GM12878 (cell line): ENCODE data around the gene SLC25A29. TPM values are rescaled to one million over a fixed set of nuclear protein-coding genes. Genes with fewer than 3 reads are reported as not detected.

Source experiments
- ATAC-seq: fragments of 200-7000 bp; cut with Tn5 transposase; 3 replicates; pipeline ENCODE4 v1.9.1; 2020; ENCODE audit warnings: mild to moderate bottlenecking, moderate library complexity
- BruUV-seq: library from RNA; stranded (reverse); fragments of 400-500 nt; replicated peaks from 2 replicates; lab custom pipeline; 2021; lab: Mats Ljungman, UMichigan
- CTCF ChIA-PET: fragments of 300-600 bp; sonication (Branson Sonifier 250); formaldehyde crosslinking; extraction: SDS; loops from one replicate; lab custom pipeline; 2021; ENCODE audit warnings: inconsistent platforms; lab: Yijun Ruan, JAX
- POLR2A ChIA-PET: fragments of 350-600 bp; formaldehyde crosslinking; extraction: SDS; loops from one replicate; lab custom pipeline; 2021; ENCODE audit warnings: inconsistent platforms; lab: Charles Lee
- RAD21 ChIA-PET: fragments of 300-600 bp; sonication (Branson Sonifier 250); formaldehyde crosslinking; loops from one replicate; lab custom pipeline; 2023; ENCODE audit warnings: antibody characterized with exemption; ENCODE audit not compliant: unreplicated experiment; lab: Charles Lee
- SMC1A ChIA-PET: fragments of 300-600 bp; sonication (Branson Sonifier 250); formaldehyde crosslinking; loops from one replicate; lab custom pipeline; 2023; ENCODE audit not compliant: unreplicated experiment, uncharacterized antibody; lab: Charles Lee
- DNase-seq: peaks from one replicate; pipeline ENCODE4 v3.0.0-alpha.2; 2011; ENCODE audit warnings: low read depth, low spot score
- FAIRE-seq: peaks from 3 replicates; lab custom pipeline; 2011; peaks lifted over from hg19 to GRCh38; lab: Jason Lieb, UNC
- H2AFZ ChIP-seq: 2 replicates; pipeline ENCODE4 v1.6.0; 2011; ENCODE audit warnings: low read depth, low read length, control low read depth; ENCODE audit not compliant: control insufficient read depth
- H3K27ac ChIP-seq: 2 replicates; pipeline ENCODE4 v1.5.1; 2011; ENCODE audit warnings: control low read depth; ENCODE audit not compliant: control insufficient read depth, insufficient read depth
- H3K27me3 ChIP-seq, 2 experiments: replicated peaks in 1 of 2; 2 replicates each; pipeline versions ENCODE4 v1.6.0 to v1.6.1; 2011; ENCODE audit warnings: low read length in 1 of 2; ENCODE audit not compliant: control insufficient read depth in 2 of 2, insufficient read depth in 2 of 2
- H3K36me3 ChIP-seq, 2 experiments: 2 replicates each; pipeline ENCODE4 v1.5.1; 2011; ENCODE audit warnings: low read length in 1 of 2; ENCODE audit not compliant: control insufficient read depth in 2 of 2, insufficient read depth in 2 of 2
- H3K4me1 ChIP-seq: 2 replicates; pipeline ENCODE4 v1.6.1; 2011; ENCODE audit warnings: mild to moderate bottlenecking, low read length, moderate library complexity, mixed read lengths; ENCODE audit not compliant: control insufficient read depth, insufficient read depth
- H3K4me2 ChIP-seq: 2 replicates; pipeline ENCODE4 v1.6.0; 2011; ENCODE audit warnings: control low read depth; ENCODE audit not compliant: control insufficient read depth, insufficient read depth
- H3K4me3 ChIP-seq: fragments of 200-600 bp; sonication (generic); 2 replicates; pipeline ENCODE4 v1.5.1; 2016
- H3K79me2 ChIP-seq: 2 replicates; pipeline ENCODE4 v1.6.0; 2011; ENCODE audit warnings: low read length; ENCODE audit not compliant: control insufficient read depth, insufficient read depth
- H3K9ac ChIP-seq: 2 replicates; pipeline ENCODE4 v1.8.0; 2011; ENCODE audit warnings: low read length, control low read depth, mixed read lengths; ENCODE audit not compliant: control insufficient read depth, insufficient read depth
- H3K9me3 ChIP-seq: replicated peaks from 3 replicates; pipeline ENCODE4 v1.5.1; 2011; ENCODE audit warnings: mild to moderate bottlenecking, low read length; ENCODE audit not compliant: control insufficient read depth, insufficient read depth
- H4K20me1 ChIP-seq: 2 replicates; pipeline ENCODE4 v1.6.0; 2011; ENCODE audit not compliant: control insufficient read depth, insufficient read depth
- ASH2L ChIP-seq: fragments of 300-600, 200-600 bp; sonication (generic); IDR thresholded peaks from 2 replicates; pipeline ENCODE4 v1.6.1; 2017; ENCODE audit warnings: low read depth, mild to moderate bottlenecking, borderline replicate concordance
- CBFB ChIP-seq: IDR thresholded peaks from 2 replicates; pipeline ENCODE4 v1.6.1; 2016; ENCODE audit warnings: antibody characterized with exemption, low read depth
- CHD4 ChIP-seq: fragments of 200-600 bp; sonication (generic); IDR thresholded peaks from 2 replicates; pipeline ENCODE4 v1.6.1; 2016; ENCODE audit warnings: mild to moderate bottlenecking
- CREB1 ChIP-seq: IDR thresholded peaks from 2 replicates; pipeline ENCODE4 v1.6.1; 2012; ENCODE audit warnings: low read depth, mild to moderate bottlenecking, inconsistent platforms
- DPF2 ChIP-seq: fragments of 450-650 bp; IDR thresholded peaks from 2 replicates; pipeline ENCODE4 v1.6.1; 2017; ENCODE audit warnings: mild to moderate bottlenecking
- EED ChIP-seq: sonication (generic); IDR thresholded peaks from 2 replicates; pipeline ENCODE4 v1.6.1; 2016; ENCODE audit warnings: antibody characterized with exemption, low read depth
- ELK1 ChIP-seq: IDR thresholded peaks from 2 replicates; pipeline ENCODE4 v1.6.1; 2012; ENCODE audit warnings: low read depth, low read length, improper control_type of control experiment
- GATAD2B ChIP-seq: fragments of 450-650 bp; conservative IDR thresholded peaks from 2 replicates; pipeline ENCODE4 v1.6.1; 2017; ENCODE audit warnings: low read depth, mild to moderate bottlenecking, moderate library complexity
- HDAC6 ChIP-seq: fragments of 200-600 bp; sonication (generic); IDR thresholded peaks from one replicate; pipeline ENCODE4 v1.8.0; 2017; ENCODE audit warnings: antibody characterized with exemption; ENCODE audit not compliant: unreplicated experiment
- JUND ChIP-seq: IDR thresholded peaks from 2 replicates; pipeline ENCODE4 v1.6.1; 2012; ENCODE audit warnings: low read depth, mild to moderate bottlenecking, low read length, improper control_type of control experiment, moderate library complexity
- MYC ChIP-seq: IDR thresholded peaks from 2 replicates; pipeline ENCODE4 v1.6.1; 2011; ENCODE audit warnings: mild to moderate bottlenecking, low read length, moderate library complexity, inconsistent platforms; ENCODE audit not compliant: insufficient read depth, insufficient replicate concordance, insufficient read length, severe bottlenecking
- NFIC ChIP-seq: IDR thresholded peaks from 2 replicates; pipeline ENCODE4 v1.6.1; 2012; ENCODE audit warnings: low read depth, mild to moderate bottlenecking, inconsistent platforms, low read length, moderate library complexity
- RAD51 ChIP-seq: fragments of 450-650 bp; IDR thresholded peaks from 2 replicates; pipeline ENCODE4 v1.6.1; 2016; ENCODE audit warnings: moderate library complexity, mild to moderate bottlenecking, inconsistent platforms
- SIN3A ChIP-seq: IDR thresholded peaks from 2 replicates; pipeline ENCODE4 v1.6.1; 2012; ENCODE audit warnings: low read depth, low read length, improper control_type of control experiment
- STAT3 ChIP-seq: IDR thresholded peaks from 2 replicates; pipeline ENCODE4 v1.6.1; 2011; ENCODE audit warnings: low read depth, low read length, improper control_type of control experiment
- TAF1 ChIP-seq: IDR thresholded peaks from 2 replicates; pipeline ENCODE4 v1.6.1; 2011; ENCODE audit warnings: mild to moderate bottlenecking, low read depth, low read length, borderline replicate concordance
- ZBTB33 ChIP-seq: fragments of 450-650 bp; IDR thresholded peaks from 2 replicates; pipeline ENCODE4 v1.6.1; 2017; ENCODE audit warnings: mild to moderate bottlenecking
- ZBTB4 ChIP-seq: fragments of 450-650 bp; formaldehyde crosslinking; IDR thresholded peaks from 2 replicates; pipeline ENCODE4 v1.4.0; 2022; ENCODE audit warnings: mild to moderate bottlenecking, moderate library complexity
- ZNF274 ChIP-seq: IDR thresholded peaks from one replicate; pipeline ENCODE4 v1.8.0; 2011; ENCODE audit not compliant: insufficient read length, insufficient read depth
- ZNF622 ChIP-seq: fragments of 450-650 bp; IDR thresholded peaks from 2 replicates; pipeline ENCODE4 v1.6.1; 2017; ENCODE audit warnings: mild to moderate bottlenecking, inconsistent platforms
- WGBS: methylation state at CpG from one replicate; pipeline ENCODE4 v1.1.6; 2016; ENCODE audit warnings: low lambda C conversion rate; ENCODE audit not compliant: insufficient replicate concordance, insufficient coverage; ENCODE audit errors: missing lambda C conversion rate; 5-methylcytosine and 5-hydroxymethylcytosine counted together
- in situ Hi-C: fragments of 300-500 bp; cut with MboI; formaldehyde crosslinking; loops from 9 replicates; pipeline ENCODE4 v1.14.3; 2018; ENCODE audit warnings: mixed read lengths
- intact Hi-C: fragments of 100-400 bp; cut with micrococcal nuclease; formaldehyde crosslinking; loops from one replicate; pipeline ENCODE4 v1.14.2; 2022; ENCODE audit not compliant: unreplicated experiment
- polyA plus RNA-seq, 11 experiments: library from polyadenylated mRNA; depleted of rRNA in 4 of 11; unstranded in 6 of 11; stranded (reverse) in 5 of 11; fragments of >200 nt; fragmentation: Nextera tagmentation in 4 of 11; fragmentation: Illumina TruSeq in 1 of 11; extraction: Ambion mirVana in 4 of 11; extraction: Trizol in 1 of 11; gene quantifications; 1 replicate in 1 of 11; 2 replicates in 10 of 11; pipeline versions ENCODE4 v1.2.1 to v1.2.3, GENCODE V29; 2011 to 2016; ENCODE audit warnings: inconsistent platforms in 2 of 11, missing spikeins in 2 of 11, low read depth in 1 of 11
- total RNA-seq, 4 experiments: library from RNA; depleted of rRNA in 3 of 4; stranded (reverse); fragments of >200 nt in 3 of 4; fragmentation: Illumina TruSeq in 1 of 4; extraction: Trizol in 1 of 4; gene quantifications; 2 replicates each; pipeline versions ENCODE4 v1.2.1 to v1.2.3, GENCODE V29; 2013 to 2021

The SLC25A29 gene
- total and polyA plus RNA-seq, 10 of the 15 experiments (the other 5 are each of a cell fraction or from before 2014, with no cell fraction given) = 0.42 to 13.3 (median 4.0) TPM; not detected in 1

GRCh38 chr14:100296106-100296651, 10.1 kb downstream of the SLC25A29 start:
- BruUV-seq = no TSS peak

More at GRCh38 chr14:100296106-100296651, 10.1 kb downstream of the SLC25A29 start:
- Histone ChIP-seq H3K9me3 (no peaks in the 10 kb centered on the region), H3K4me1 (peaks cover 16% of the 10 kb centered on the region), H3K79me2 (no peaks in the 10 kb centered on the region), H3K36me3 (no peaks in the 10 kb centered on the region), H3K4me2 (no peak overlapping the region), H3K9ac (no peak overlapping the region), H2AFZ (no peak overlapping the region), H3K27me3 (no peaks in the 10 kb centered on the region), H3K27ac (no peak overlapping the region), H3K4me3 (no peak overlapping the region), H4K20me1 (no peaks in the 10 kb centered on the region)
- ChIA-PET POLR2A (interaction anchor here (0.6 to 1.6 kb wide), 3 partner anchors 75 to 79 kb away, joined by 3 to 9 read pairs (median 3); a partner anchor contains a TSS), SMC1A (interaction anchor here (1.8 to 2.5 kb wide), 2 partner anchors 53 to 78 kb away, joined by 5 to 11 read pairs; a partner anchor contains a TSS), CTCF (interaction anchor here (0.6 to 4.4 kb wide), 7 partner anchors 11 to 86 kb away, joined by 4 to 39 read pairs (median 6); partner anchors contain the start of gene WDR25), RAD21 (interaction anchor here (1.4 kb wide), 1 partner anchor 82 kb away, joined by 4 read pairs; no protein-coding TSS in a partner anchor)
- no peak for DNase-seq
- TF ChIP-seq MYC (no peak), ZBTB4 (CRISPR knock-in tag) (no peak), CREB1 (no peak), TAF1 (no peak), ASH2L (no peak), CBFB (no peak), EED (no peak), CHD4 (no peak), ELK1 (no peak), GATAD2B (no peak), DPF2 (no peak), STAT3 (no peak), SIN3A (no peak), JUND (no peak), NFIC (no peak), ZNF622 (no peak), HDAC6 (no peak), RAD51 (no peak), ZBTB33 (no peak), ZNF274 (no peak)
- ATAC-seq = no peak
- intact Hi-C loops (no loop called here), in situ Hi-C loops (no loop called here)
- FAIRE-seq = no peak
- WGBS = 77% methylated on average over 9 of the region's 9 CpGs
